GM19468 (cell line): ENCODE data around the gene CHST15.

Experiments used
- ATAC-seq: cut with Tn5 transposase; IDR thresholded peaks from one replicate; pipeline ENCODE4 v1.9.1; 2021; ENCODE audit warnings: mild to moderate bottlenecking, moderate library complexity, moderate number of reproducible peaks; ENCODE audit not compliant: unreplicated experiment; ENCODE audit errors: extremely low read depth

Gene CHST15

GRCh38 chr10:124049484-124049883, 43.9 kb downstream of the CHST15 start:
- no peak for ATAC-seq

GRCh38 chr10:124048371-124049290, 44.8 kb downstream of the CHST15 start:
- ATAC-seq: no peak

- ATAC-seq: no peak
Measured at GRCh38 chr10:124047427-124048152, 45.8 kb downstream of the CHST15 start.

GRCh38 chr10:124045801-124046355, 47.5 kb downstream of the CHST15 start:
- ATAC-seq: no peak

- no peak for ATAC-seq
Measured at GRCh38 chr10:124045276-124045675, 48.1 kb downstream of the CHST15 start.

GRCh38 chr10:124044143-124044862, 49.1 kb downstream of the CHST15 start:
- no peak for ATAC-seq

- ATAC-seq: no peak
Measured at GRCh38 chr10:124043310-124044142, 49.9 kb downstream of the CHST15 start.

- no peak for ATAC-seq
Measured at GRCh38 chr10:124042656-124043309, 50.6 kb downstream of the CHST15 start.

- no peak for ATAC-seq
Measured at GRCh38 chr10:124041675-124042445, 51.5 kb downstream of the CHST15 start.

- no peak for ATAC-seq
Measured at GRCh38 chr10:124040451-124041188, 52.8 kb downstream of the CHST15 start.

- ATAC-seq: no peak
Measured at GRCh38 chr10:124039483-124040013, 53.9 kb downstream of the CHST15 start.

- no peak for ATAC-seq
Measured at GRCh38 chr10:124037784-124038183, 55.6 kb downstream of the CHST15 start.

GRCh38 chr10:124037286-124037685, 56.1 kb downstream of the CHST15 start:
- no peak for ATAC-seq

- ATAC-seq: no peak
Measured at GRCh38 chr10:124036746-124037145, 56.7 kb downstream of the CHST15 start.

GRCh38 chr10:124035928-124036558, 57.4 kb downstream of the CHST15 start:
- ATAC-seq: peak; percentile 96

- ATAC-seq: no peak
Measured at GRCh38 chr10:124035306-124035927, 58.0 kb downstream of the CHST15 start.
